Measurements from ENCODE around the gene ITFG1. TPM values are rescaled to one million over a fixed set of nuclear protein-coding genes. Genes with fewer than 3 reads are reported as not detected.

Gene ITFG1
- total and polyA plus RNA-seq, 2 of the 13 experiments (the other 11 are each of a cell fraction or from before 2014, with no cell fraction given) = 74.5 to 150 TPM

DNA sequence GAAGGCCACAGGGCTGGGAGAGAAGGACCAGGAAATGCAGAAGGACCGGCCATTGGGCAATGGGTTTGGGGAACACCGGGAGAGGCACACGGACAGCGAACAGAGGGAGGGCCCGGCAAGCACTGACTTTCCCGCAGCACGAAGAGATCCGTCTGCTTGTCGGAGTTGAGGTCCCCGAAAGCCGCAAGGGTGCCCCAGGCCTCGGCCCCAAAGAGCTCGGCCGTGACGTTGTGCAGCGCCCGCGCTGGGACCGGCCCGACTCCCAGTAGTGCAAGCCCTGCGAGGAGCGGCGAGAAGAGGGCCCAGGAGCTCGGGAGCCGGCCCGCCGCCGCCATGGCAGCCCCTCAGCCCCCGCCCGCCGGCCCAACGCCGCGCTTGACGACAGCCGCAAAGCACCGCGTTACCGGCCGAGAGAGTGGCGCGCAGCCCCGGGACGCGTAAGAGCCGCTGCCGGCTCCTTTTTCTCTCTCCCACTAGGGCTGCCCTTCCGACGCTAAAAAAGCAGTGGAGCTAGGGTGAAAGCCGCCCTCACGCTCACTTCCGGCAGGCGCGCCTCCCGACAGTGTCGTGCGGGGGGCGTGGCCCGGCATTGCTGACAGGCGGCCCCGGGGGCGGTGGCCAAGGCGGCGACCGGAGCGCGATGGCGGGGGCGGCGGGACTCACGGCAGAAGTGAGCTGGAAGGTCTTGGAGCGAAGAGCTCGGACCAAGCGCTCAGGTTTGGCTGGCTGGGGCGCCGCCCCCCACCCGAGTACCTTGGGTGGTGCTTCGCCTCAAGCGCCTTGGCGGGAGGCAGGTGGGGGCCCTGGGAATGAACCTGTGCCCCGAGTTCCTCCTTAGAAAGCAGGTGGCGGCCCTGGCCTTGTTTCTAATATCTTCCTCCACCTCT is at the start of gene ITFG1, which contains the start of gene PHKB (continued):
- TF ChIP-seq, protein P1, sequence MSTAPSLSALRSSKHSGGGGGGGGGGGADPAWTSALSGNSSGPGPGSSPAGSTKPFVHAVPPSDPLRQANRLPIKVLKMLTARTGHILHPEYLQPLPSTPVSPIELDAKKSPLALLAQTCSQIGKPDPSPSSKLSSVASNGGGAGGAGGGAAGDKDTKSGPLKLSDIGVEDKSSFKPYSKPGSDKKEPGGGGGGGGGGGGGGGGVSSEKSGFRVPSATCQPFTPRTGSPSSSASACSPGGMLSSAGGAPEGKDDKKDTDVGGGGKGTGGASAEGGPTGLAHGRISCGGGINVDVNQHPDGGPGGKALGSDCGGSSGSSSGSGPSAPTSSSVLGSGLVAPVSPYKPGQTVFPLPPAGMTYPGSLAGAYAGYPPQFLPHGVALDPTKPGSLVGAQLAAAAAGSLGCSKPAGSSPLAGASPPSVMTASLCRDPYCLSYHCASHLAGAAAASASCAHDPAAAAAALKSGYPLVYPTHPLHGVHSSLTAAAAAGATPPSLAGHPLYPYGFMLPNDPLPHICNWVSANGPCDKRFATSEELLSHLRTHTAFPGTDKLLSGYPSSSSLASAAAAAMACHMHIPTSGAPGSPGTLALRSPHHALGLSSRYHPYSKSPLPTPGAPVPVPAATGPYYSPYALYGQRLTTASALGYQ (CRISPR knock-in tag; IDR thresholded peaks at IDR 0.05) = peak; percentile 33; the same call in 1 of the 2 replicates
- no peak; the same call in 1 of the 2 replicates for TF ChIP-seq ZNF230 (CRISPR knock-in tag; IDR thresholded peaks at IDR 0.05)
- TF ChIP-seq FOXM1 (CRISPR knock-in tag; IDR thresholded peaks at IDR 0.05) = 0 out of 2 replicates have a peak, but pooled peaks have one; percentile 13
- TF ChIP-seq ARHGAP35 (CRISPR knock-in tag; IDR thresholded peaks at IDR 0.05; ENCODE audit: borderline replicate concordance) = peak; percentile 83
- peak; percentile 76 for TF ChIP-seq ZNF616 (CRISPR knock-in tag; IDR thresholded peaks at IDR 0.05; ENCODE audit: low read depth)
- TF ChIP-seq ZNF652 (CRISPR knock-in tag; IDR thresholded peaks at IDR 0.05; ENCODE audit: borderline replicate concordance, low read depth) = no peak
- 0 out of 2 replicates have a peak, but pooled peaks have one; percentile 73 for TF ChIP-seq MZF1 (CRISPR knock-in tag; IDR thresholded peaks at IDR 0.05; ENCODE audit: borderline replicate concordance)
- TF ChIP-seq, protein P2, sequence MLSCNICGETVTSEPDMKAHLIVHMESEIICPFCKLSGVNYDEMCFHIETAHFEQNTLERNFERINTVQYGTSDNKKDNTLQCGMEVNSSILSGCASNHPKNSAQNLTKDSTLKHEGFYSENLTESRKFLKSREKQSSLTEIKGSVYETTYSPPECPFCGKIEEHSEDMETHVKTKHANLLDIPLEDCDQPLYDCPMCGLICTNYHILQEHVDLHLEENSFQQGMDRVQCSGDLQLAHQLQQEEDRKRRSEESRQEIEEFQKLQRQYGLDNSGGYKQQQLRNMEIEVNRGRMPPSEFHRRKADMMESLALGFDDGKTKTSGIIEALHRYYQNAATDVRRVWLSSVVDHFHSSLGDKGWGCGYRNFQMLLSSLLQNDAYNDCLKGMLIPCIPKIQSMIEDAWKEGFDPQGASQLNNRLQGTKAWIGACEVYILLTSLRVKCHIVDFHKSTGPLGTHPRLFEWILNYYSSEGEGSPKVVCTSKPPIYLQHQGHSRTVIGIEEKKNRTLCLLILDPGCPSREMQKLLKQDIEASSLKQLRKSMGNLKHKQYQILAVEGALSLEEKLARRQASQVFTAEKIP (CRISPR knock-in tag; IDR thresholded peaks at IDR 0.05; ENCODE audit: borderline replicate concordance) = no peak
- peak; percentile 94 for TF ChIP-seq ETV5 (CRISPR knock-in tag; IDR thresholded peaks at IDR 0.05; ENCODE audit: borderline replicate concordance)
- peak; percentile 17; the same call in 1 of the 2 replicates for TF ChIP-seq ZBTB21 (CRISPR knock-in tag; IDR thresholded peaks at IDR 0.05)
- TF ChIP-seq, protein P3, sequence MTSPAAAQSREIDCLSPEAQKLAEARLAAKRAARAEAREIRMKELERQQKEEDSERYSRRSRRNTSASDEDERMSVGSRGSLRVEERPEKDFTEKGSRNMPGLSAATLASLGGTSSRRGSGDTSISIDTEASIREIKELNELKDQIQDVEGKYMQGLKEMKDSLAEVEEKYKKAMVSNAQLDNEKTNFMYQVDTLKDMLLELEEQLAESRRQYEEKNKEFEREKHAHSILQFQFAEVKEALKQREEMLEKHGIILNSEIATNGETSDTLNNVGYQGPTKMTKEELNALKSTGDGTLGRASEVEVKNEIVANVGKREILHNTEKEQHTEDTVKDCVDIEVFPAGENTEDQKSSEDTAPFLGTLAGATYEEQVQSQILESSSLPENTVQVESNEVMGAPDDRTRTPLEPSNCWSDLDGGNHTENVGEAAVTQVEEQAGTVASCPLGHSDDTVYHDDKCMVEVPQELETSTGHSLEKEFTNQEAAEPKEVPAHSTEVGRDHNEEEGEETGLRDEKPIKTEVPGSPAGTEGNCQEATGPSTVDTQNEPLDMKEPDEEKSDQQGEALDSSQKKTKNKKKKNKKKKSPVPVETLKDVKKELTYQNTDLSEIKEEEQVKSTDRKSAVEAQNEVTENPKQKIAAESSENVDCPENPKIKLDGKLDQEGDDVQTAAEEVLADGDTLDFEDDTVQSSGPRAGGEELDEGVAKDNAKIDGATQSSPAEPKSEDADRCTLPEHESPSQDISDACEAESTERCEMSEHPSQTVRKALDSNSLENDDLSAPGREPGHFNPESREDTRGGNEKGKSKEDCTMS (CRISPR knock-in tag; conservative IDR thresholded peaks at IDR 0.05) = no peak
- peak; percentile 31 for TF ChIP-seq TAF15 (IDR thresholded peaks at IDR 0.05; ENCODE audit: low read depth, low read length, poor library complexity, severe bottlenecking)
- peak; percentile 78; the same call in 1 of the 2 replicates for TF ChIP-seq ZNF839 (CRISPR knock-in tag; IDR thresholded peaks at IDR 0.05; ENCODE audit: borderline replicate concordance)
- no peak for TF ChIP-seq ZFP36 (IDR thresholded peaks at IDR 0.05; ENCODE audit: borderline replicate concordance, low read depth, low read length, partially characterized antibody)
- no peak for TF ChIP-seq IKZF4 (CRISPR knock-in tag; IDR thresholded peaks at IDR 0.05; ENCODE audit: borderline replicate concordance, low read depth, not compliant biosample characterization)
- TF ChIP-seq GTF3A (CRISPR knock-in tag; conservative IDR thresholded peaks at IDR 0.05) = no peak
- TF ChIP-seq, protein P4, sequence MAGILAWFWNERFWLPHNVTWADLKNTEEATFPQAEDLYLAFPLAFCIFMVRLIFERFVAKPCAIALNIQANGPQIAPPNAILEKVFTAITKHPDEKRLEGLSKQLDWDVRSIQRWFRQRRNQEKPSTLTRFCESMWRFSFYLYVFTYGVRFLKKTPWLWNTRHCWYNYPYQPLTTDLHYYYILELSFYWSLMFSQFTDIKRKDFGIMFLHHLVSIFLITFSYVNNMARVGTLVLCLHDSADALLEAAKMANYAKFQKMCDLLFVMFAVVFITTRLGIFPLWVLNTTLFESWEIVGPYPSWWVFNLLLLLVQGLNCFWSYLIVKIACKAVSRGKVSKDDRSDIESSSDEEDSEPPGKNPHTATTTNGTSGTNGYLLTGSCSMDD (CRISPR knock-in tag; IDR thresholded peaks at IDR 0.05) = 0 out of 2 replicates have a peak, but pooled peaks have one; percentile 82
- peak; percentile 80; the same call in 1 of the 2 replicates for TF ChIP-seq SNAPC2 (CRISPR knock-in tag; IDR thresholded peaks at IDR 0.05)
- TF ChIP-seq KLF6 (CRISPR knock-in tag; IDR thresholded peaks at IDR 0.05) = peak; percentile 93
- TF ChIP-seq RBM39 (IDR thresholded peaks at IDR 0.05; ENCODE audit: low read depth, low read length, poor library complexity, severe bottlenecking) = peak; percentile 88

Data from HepG2 (cell line).